ENCODE results near the gene TKTL1. TPM values are rescaled to one million over a fixed set of nuclear protein-coding genes. Genes with fewer than 3 reads are reported as not detected.
A peak's percentile ranks its signal among the peaks of the same experiment; 100 is the strongest.

TKTL1 gene
- total RNA-seq, 1 donor from 2014 or later: 0.20 TPM

DNA sequence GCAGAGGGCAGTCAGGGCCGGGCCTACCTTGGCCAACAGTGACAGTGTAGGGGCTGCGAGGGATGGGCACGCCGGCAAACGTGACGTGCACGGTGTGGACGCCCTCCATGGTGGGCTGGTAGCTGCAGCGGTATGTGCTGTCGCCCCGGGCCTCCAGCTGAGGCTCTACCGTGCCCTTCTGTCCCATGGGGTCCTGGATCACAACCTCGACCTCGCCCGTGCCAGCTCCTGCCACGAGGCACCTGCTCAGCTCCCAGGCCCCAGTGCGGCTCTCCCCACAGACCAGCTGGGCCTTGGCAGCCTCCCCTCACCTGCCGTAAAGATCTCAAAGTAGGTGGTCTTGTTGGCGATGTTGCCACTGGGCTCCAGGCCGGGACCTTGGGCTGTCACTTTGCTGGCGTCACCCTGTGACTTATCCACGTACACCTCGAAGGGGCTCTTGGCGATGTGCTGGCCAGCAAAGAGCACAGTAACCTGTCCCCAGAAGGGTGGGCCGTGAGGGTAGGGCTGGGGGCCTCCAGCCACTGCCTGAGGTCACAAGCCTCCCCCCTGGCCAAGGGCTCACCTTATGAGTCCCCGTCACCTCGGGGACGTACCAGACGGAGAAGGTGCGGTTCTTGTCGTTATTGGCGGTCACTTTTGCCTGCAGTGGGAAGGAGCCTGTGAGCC is 70.5 kb downstream of the TKTL1 start:
- DNase-seq (ENCODE audit: low spot score in 2 of 2, unreplicated experiment in 2 of 2): no peak
- Mint-ChIP-seq H3K27ac (no peak overlapping the region), H3K36me3 (peaks cover 7% of the 10 kb centered on the region), H3K4me3 (no peak overlapping the region), H3K4me1 (peaks cover 5% of the 10 kb centered on the region), H3K9me3 (peaks cover 3% of the 10 kb centered on the region), H3K27me3 (ENCODE audit: low read depth) (no peaks in the 10 kb centered on the region)
- no peak for TF ChIP-seq CTCF (IDR thresholded peaks at IDR 0.05; ENCODE audit: unreplicated experiment)

DNA sequence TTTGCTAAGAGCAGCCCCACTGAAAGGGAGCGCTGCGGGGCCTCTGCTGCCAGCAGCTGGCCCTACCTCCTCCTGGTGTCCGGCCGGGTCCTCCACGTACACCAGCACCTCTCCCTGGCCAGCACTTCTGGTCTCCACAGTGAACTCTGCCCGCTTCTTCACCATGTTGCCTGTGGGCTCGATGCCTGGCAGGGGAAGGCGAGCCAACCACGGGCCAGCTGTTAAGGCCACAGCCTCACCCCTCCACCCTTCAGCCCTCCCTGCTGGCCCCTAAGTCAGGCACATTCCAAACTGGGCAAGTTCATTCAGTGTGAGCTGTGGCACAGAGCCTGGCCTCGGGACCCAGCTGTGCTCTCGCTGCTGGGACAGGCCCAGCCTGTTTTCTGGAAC is 71.1 kb downstream of the TKTL1 start:
- no peaks in the 10 kb centered on the region for H3K27me3 Mint-ChIP-seq (ENCODE audit: low read depth)
- peaks cover 5% of the 10 kb centered on the region for H3K4me1 Mint-ChIP-seq
- H3K9me3 Mint-ChIP-seq: peaks cover 3% of the 10 kb centered on the region
- H3K4me3 Mint-ChIP-seq: no peak overlapping the region
- DNase-seq (ENCODE audit: low spot score in 2 of 2, unreplicated experiment in 2 of 2): no peak
- no peak for TF ChIP-seq CTCF (IDR thresholded peaks at IDR 0.05; ENCODE audit: unreplicated experiment)
- H3K36me3 Mint-ChIP-seq: peaks cover 7% of the 10 kb centered on the region
- peak overlapping the region; percentile 39 for H3K27ac Mint-ChIP-seq

DNA sequence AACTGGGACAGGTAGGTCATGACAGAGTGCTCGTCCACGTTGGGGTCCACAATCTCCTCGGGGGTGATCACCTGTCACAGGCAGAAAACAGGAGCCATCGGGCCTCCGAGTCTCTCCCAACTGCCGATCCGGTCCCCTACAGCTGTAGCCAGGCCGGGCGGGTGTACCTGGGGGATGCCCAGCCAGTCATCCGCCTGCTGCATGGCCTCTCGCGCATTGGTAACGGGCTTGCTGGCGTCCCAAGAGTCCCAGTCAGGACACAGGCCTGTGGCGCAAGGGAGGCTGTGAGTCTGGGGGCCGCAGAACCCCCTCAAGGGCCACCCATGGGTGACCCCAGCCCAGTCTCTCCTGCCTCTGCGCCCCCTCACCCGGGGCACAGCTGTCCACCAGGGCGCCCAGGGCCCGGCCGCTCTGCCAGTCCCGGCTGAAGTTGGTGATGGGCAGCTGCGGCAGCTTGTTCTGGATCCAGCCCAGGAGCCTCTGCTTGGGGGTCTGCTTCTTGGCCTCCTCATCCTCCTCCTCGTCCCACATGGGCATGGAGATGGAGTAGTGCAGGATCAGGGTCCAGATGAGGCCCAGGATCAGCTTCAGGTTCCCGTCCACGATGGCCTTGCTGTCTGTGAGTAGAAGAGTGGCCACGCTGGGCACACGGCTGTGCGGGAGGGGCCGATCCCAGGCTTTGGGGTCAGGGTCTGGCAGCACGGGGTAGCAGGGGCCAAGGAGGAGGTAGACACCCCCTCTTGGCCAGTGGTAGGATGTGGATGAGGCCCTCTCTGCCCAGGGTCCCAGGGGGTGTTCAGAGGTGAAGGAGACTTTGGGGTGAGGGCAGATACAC is 72.1 kb downstream of the TKTL1 start:
- H3K4me1 Mint-ChIP-seq: peaks cover 13% of the 10 kb centered on the region
- peak overlapping the region; percentile 89 for H3K27ac Mint-ChIP-seq
- TF ChIP-seq CTCF (IDR thresholded peaks at IDR 0.05; ENCODE audit: unreplicated experiment): no peak
- no peak for DNase-seq (ENCODE audit: low spot score in 2 of 2, unreplicated experiment in 2 of 2)
- peaks cover 3% of the 10 kb centered on the region for H3K9me3 Mint-ChIP-seq
- peaks cover 6% of the 10 kb centered on the region for H3K36me3 Mint-ChIP-seq
- H3K27me3 Mint-ChIP-seq (ENCODE audit: low read depth): no peaks in the 10 kb centered on the region
- peak overlapping the region; percentile 86 for H3K4me3 Mint-ChIP-seq

DNA sequence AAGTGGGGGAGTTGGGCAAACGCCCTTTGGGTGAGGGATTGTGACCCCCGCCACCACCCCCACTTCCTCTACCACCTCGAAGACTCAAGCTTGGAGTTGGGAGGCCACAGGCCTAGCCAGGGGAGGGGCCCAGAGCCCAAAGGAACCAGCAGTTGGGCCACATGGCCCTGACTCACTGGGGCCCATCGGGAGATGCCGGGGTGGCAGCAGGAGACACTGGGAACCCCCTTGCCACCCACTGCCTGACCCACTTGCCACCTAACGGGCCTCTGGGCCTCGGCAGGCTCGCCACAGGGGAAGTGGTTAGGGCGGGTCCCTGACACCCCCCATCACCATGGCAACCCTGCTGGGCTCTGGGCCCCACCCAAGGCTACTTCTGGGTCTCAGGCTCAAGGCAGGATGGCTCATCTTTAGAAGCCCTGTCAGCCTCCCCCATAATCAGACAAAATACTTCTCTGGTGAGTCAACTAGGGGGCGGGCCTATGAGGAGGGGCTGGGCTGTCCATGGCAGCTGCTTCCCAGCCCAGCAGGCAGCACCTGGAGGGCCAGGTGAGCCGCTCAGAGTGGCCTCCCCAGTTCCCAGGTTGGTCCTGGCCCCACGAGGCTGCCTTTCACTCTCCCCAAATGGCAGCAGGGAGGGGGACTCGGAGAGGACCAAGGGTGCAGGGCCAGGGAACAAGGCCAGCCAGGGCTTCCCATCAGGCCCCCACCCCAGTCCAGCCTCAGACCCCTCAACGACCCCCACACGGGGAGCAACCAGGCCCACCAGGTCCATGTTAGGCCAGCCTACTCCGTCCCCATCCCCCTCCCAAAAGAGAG is 73.2 kb downstream of the TKTL1 start:
- H3K36me3 Mint-ChIP-seq: peaks cover 2% of the 10 kb centered on the region
- no peaks in the 10 kb centered on the region for H3K9me3 Mint-ChIP-seq
- no peak for TF ChIP-seq CTCF (IDR thresholded peaks at IDR 0.05; ENCODE audit: unreplicated experiment)
- DNase-seq (ENCODE audit: low spot score in 2 of 2, unreplicated experiment in 2 of 2): peak; percentile 54 to 65
- H3K4me3 Mint-ChIP-seq: peak overlapping the region; percentile 86
- H3K27me3 Mint-ChIP-seq (ENCODE audit: low read depth): no peaks in the 10 kb centered on the region
- H3K27ac Mint-ChIP-seq: peak overlapping the region; percentile 92
- peaks cover 17% of the 10 kb centered on the region for H3K4me1 Mint-ChIP-seq

DNA sequence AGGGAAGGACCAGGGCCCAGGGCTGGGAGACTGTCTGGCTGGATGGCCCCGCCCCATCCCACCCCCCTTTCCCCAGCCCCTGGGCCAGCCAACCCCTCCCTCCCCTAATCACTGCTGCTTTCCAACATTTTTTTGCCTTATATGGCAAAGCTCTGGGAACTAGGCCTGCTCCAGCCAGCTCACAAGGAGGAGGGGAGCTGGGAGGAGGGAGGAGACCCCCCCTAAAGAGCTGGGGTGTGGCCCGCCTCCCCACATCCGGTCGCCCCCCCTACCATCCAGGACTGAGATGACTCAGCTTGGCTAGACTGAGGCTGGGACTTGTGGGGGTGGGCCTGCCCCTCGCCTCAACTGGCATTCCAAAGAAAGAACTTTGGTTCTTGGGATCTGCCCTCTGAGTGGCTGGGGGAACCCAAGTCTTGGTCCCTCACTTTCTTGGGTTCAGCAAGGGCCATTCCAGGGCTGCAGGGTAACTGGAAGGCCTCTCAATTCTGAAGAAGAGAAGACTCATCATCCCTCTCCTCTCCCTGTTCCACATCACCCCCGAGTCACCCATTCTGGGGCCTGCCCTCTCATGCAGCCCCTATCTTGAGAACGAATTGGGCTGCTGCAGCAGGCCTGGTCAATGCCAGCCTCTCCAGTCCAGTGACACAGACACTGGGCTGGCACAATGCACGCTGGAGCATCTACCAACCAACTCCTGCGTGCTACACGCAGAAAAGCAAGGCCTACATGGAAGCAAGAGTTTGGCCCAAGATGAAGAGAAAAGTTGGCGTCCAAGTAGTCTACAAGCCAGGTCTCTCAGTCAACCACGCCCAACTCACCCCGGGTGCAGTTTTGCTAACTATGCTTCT is 74.1 kb downstream of the TKTL1 start:
- no peak for TF ChIP-seq CTCF (IDR thresholded peaks at IDR 0.05; ENCODE audit: unreplicated experiment)
- Mint-ChIP-seq H3K27ac (peak overlapping the region; percentile 97), H3K4me3 (peak overlapping the region; percentile 86), H3K27me3 (ENCODE audit: low read depth) (no peaks in the 10 kb centered on the region), H3K36me3 (peaks cover 2% of the 10 kb centered on the region), H3K9me3 (no peaks in the 10 kb centered on the region), H3K4me1 (peaks cover 17% of the 10 kb centered on the region)
- peak; percentile 64 to 73 for DNase-seq (ENCODE audit: low spot score in 2 of 2, unreplicated experiment in 2 of 2)
